OCI-LY3 (cell line): ENCODE measurements around the gene SNED1.

ENCODE experiments used
- H2AFZ ChIP-seq: fragments of 200-600, 300-600 bp; shearing (Covaris generic); 2 replicates; pipeline ENCODE4 v1.6.0; 2014; ENCODE audit warnings: antibody characterized with exemption, low read depth, low read length
- H3K27ac ChIP-seq: fragments of 200-600, 300-600 bp; sonication (generic); 2 replicates; pipeline ENCODE4 v1.5.1; 2014; ENCODE audit warnings: mild to moderate bottlenecking, low read length, moderate library complexity, mixed read lengths
- H3K27me3 ChIP-seq: fragments of 200-600, 300-600 bp; sonication (generic); 2 replicates; pipeline ENCODE4 v1.6.1; 2014; ENCODE audit warnings: low read depth, low read length, mixed read lengths
- H3K36me3 ChIP-seq: fragments of 200-600, 300-600 bp; sonication (generic); replicated peaks from 2 replicates; pipeline ENCODE3; 2014; ENCODE audit warnings: low read depth, low read length, mixed read lengths
- H3K4me1 ChIP-seq: fragments of 300-600, 200-600 bp; sonication (generic); 2 replicates; pipeline ENCODE4 v1.6.1; 2014; ENCODE audit warnings: low read length, mixed read lengths
- H3K4me2 ChIP-seq: fragments of 200-600, 300-600 bp; sonication (generic); 2 replicates; pipeline ENCODE4 v1.6.1; 2014; ENCODE audit warnings: low read length, mixed read lengths
- H3K4me3 ChIP-seq: fragments of 300-600, 200-600 bp; sonication (generic); 2 replicates; pipeline ENCODE4 v1.5.1; 2014; ENCODE audit warnings: antibody characterized with exemption, mild to moderate bottlenecking, low read length, moderate library complexity
- H3K79me2 ChIP-seq: fragments of 300-600, 200-600 bp; shearing (Covaris generic); 2 replicates; pipeline ENCODE4 v1.6.1; 2014; ENCODE audit warnings: mild to moderate bottlenecking, low read length, mixed read lengths
- H3K9ac ChIP-seq: fragments of 300-600, 200-600 bp; shearing (Covaris generic); 2 replicates; pipeline ENCODE4 v1.6.0; 2014; ENCODE audit warnings: mild to moderate bottlenecking, low read length, moderate library complexity
- H3K9me3 ChIP-seq: fragments of 200-600, 300-600 bp; shearing (Covaris generic); 2 replicates; pipeline ENCODE4 v1.6.1; 2014; ENCODE audit warnings: low read length, mixed read lengths; ENCODE audit not compliant: insufficient read depth
- H4K20me1 ChIP-seq: fragments of 200-600, 300-600 bp; sonication (generic); 2 replicates; pipeline ENCODE4 v1.6.1; 2016; ENCODE audit warnings: low read length, mixed read lengths; ENCODE audit not compliant: insufficient read depth
- CTCF ChIP-seq: fragments of 200-600, 300-600 bp; sonication (generic); IDR thresholded peaks from 2 replicates; pipeline ENCODE4 v1.5.1; 2014; ENCODE audit warnings: antibody characterized with exemption, low read length, low read depth
- EZH2phosphoT487 ChIP-seq: fragments of 200-600 bp; shearing (Covaris generic); IDR thresholded peaks from 2 replicates; pipeline ENCODE4 v1.6.1; 2018; ENCODE audit warnings: antibody characterized with exemption, mixed run types, low read depth

Gene SNED1

GRCh38 chr2:241003830-241004564 lies 5.6 kb downstream of the SNED1 start:
- no peak overlapping the region for H3K4me3 ChIP-seq
- H3K36me3 ChIP-seq, result no peaks in the 10 kb centered on the region
- H3K27ac ChIP-seq, result no peak overlapping the region
- no peak overlapping the region for H3K4me2 ChIP-seq
- no peaks in the 10 kb centered on the region for H4K20me1 ChIP-seq
- no peak overlapping the region for H3K9ac ChIP-seq
- H3K79me2 ChIP-seq, result no peaks in the 10 kb centered on the region
- TF ChIP-seq CTCF (no peak), EZH2phosphoT487 (no peak)
- H3K4me1 ChIP-seq, result no peaks in the 10 kb centered on the region
- no peaks in the 10 kb centered on the region for H3K9me3 ChIP-seq
- H3K27me3 ChIP-seq, result no peaks in the 10 kb centered on the region
- H2AFZ ChIP-seq, result no peak overlapping the region

DNA sequence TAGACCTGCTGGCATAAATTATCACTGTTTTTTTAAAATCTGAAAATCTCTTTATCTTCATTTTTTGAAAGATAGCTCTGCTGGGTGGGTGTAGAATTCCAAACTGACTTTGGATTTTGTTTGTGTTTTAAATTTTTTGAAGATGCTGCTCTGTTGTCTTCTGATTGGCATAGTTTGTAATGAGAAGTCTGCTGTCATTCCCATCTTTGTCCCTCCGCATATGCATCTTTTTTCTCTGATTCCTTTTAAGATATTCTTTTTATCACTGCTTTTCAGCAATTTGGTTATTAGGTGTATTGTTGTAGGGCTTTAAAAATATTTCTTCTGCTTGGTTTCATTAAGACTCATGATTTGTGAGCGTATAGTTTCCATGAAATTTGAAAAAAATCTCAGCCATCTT lies 7.2 kb downstream of the SNED1 start:
- Histone ChIP-seq H3K27ac (no peak overlapping the region), H3K4me2 (no peak overlapping the region), H2AFZ (no peak overlapping the region), H4K20me1 (no peaks in the 10 kb centered on the region), H3K36me3 (no peaks in the 10 kb centered on the region), H3K9me3 (no peaks in the 10 kb centered on the region), H3K79me2 (no peaks in the 10 kb centered on the region), H3K27me3 (no peaks in the 10 kb centered on the region), H3K4me3 (no peak overlapping the region), H3K9ac (no peak overlapping the region), H3K4me1 (no peaks in the 10 kb centered on the region)
- TF ChIP-seq CTCF, result no peak
- TF ChIP-seq EZH2phosphoT487, result no peak

- Histone ChIP-seq H3K36me3 (no peaks in the 10 kb centered on the region), H3K9ac (no peak overlapping the region), H3K4me1 (no peaks in the 10 kb centered on the region), H3K4me2 (no peak overlapping the region), H3K79me2 (no peaks in the 10 kb centered on the region), H3K27ac (no peak overlapping the region), H3K4me3 (no peak overlapping the region), H3K9me3 (no peaks in the 10 kb centered on the region), H4K20me1 (no peaks in the 10 kb centered on the region), H2AFZ (no peak overlapping the region), H3K27me3 (no peaks in the 10 kb centered on the region)
- TF ChIP-seq EZH2phosphoT487 (no peak), CTCF (no peak)
These were observed 8.0 kb downstream of the SNED1 start for GRCh38 chr2:241006412-241006811.

DNA sequence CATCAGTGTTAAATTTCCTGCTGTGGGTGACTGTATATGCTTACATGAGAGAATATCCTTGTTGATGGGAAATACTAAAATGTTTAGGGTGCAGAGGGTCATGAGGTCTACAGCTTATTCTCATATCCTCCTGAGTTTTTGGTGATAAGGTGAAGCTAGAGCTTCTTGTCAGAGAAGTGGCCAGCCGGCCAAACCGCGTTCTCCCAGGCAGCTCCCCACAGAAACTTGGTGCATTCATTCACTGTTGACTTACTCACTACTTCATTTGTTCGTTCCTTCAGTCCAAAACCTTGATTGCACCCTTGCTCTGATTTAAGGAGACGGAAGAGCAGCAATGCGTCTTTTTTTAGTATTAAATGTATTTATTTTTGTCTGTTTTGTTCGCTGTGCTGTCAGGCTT lies 8.7 kb downstream of the SNED1 start:
- TF ChIP-seq CTCF, result no peak
- TF ChIP-seq EZH2phosphoT487, result no peak
- no peaks in the 10 kb centered on the region for H4K20me1 ChIP-seq
- H3K4me3 ChIP-seq, result no peak overlapping the region
- no peaks in the 10 kb centered on the region for H3K79me2 ChIP-seq
- H3K4me2 ChIP-seq, result no peak overlapping the region
- no peaks in the 10 kb centered on the region for H3K27me3 ChIP-seq
- no peaks in the 10 kb centered on the region for H3K9me3 ChIP-seq
- H3K4me1 ChIP-seq, result no peaks in the 10 kb centered on the region
- no peak overlapping the region for H3K9ac ChIP-seq
- H2AFZ ChIP-seq, result no peak overlapping the region
- H3K36me3 ChIP-seq, result no peaks in the 10 kb centered on the region
- H3K27ac ChIP-seq, result no peak overlapping the region
